Colonic mucosa (tissue), 4 donors: ENCODE results near the gene IL4R. TPM values are rescaled to one million over a fixed set of nuclear protein-coding genes. Genes with fewer than 3 reads are reported as not detected.

ENCODE experiments used
- DNase-seq: peaks from one replicate; pipeline ENCODE4 v3.0.0-alpha.2; 2020
- H3K27ac ChIP-seq: fragments of 200-600 bp; one replicate; pipeline ENCODE4 v1.8.0; 2021
- H3K27me3 ChIP-seq: fragments of 200-600 bp; one replicate; pipeline ENCODE4 v1.8.0; 2021
- H3K36me3 ChIP-seq: fragments of 200-600 bp; one replicate; pipeline ENCODE4 v1.8.0; 2021
- H3K4me1 ChIP-seq: fragments of 200-600 bp; one replicate; pipeline ENCODE4 v1.8.0; 2021; ENCODE audit warnings: mild to moderate bottlenecking
- H3K4me3 ChIP-seq: fragments of 200-600 bp; one replicate; pipeline ENCODE4 v1.8.0; 2021
- H3K9ac ChIP-seq, 2 donors: one replicate each; pipeline ENCODE4 v1.7.0; 2013; ENCODE audit warnings: control low read depth in 2 of 2, low read depth in 2 of 2, low read length in 2 of 2
- H3K9me3 ChIP-seq: fragments of 200-600 bp; one replicate; pipeline ENCODE4 v1.8.0; 2021
- CTCF ChIP-seq: fragments of 200-600 bp; IDR thresholded peaks from one replicate; pipeline ENCODE4 v1.8.0; 2022; ENCODE audit warnings: antibody characterized with exemption, mild to moderate bottlenecking
- intact Hi-C: fragments of 100-400 bp; cut with DNase I; formaldehyde crosslinking; loops from one replicate; pipeline ENCODE4 v1.14.1; 2022
- total RNA-seq, 2 donors: library from RNA; stranded (reverse); fragmentation: NEBNext Ultra II Directional in 1 of 2; extraction: Animal tissue kit (Norgen Biotek cat#: 25700) in 1 of 2; gene quantifications; one replicate each; pipeline ENCODE4 v1.2.1, GENCODE V29; 2021
- donor health status: healthy.
- donor health status: DM: no; HTN: no; CAD: no.
- donor health status: DM: no; HTN: no; CAD: no.

Gene IL4R
- total RNA-seq, 2 donors from 2014 or later, result 74.8 to 80.0 TPM

DNA sequence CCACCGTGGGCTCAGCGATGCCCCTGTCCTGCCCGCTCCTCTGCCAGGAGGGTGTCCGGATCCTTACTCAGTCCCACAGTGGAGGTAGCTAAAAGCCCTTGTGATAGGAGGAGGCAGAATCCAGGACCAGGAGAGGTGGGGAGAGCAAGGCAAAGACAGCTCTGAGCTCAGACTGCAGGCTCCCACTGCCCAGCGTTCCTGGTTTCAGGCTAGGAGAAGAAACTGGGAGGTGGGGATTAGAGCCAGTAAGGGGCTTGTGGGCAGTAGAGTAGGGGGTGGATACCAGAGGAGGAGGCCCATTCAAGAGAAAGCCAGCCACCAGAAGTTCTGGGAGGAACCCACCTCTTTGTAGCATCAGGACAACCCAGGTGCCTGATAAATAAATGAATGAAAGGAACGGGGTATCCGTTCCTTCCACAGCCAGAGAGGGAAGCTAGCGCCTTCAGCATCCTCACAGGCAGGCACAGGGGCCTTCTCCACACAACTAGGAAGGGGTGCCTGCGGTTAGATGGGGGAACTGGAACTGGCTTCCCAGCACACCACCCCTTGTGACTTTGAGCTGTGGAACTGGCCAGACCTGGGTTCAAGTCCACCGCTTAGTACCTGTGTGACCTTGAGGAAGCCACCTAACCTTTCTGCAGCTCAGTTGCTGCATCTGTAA lies 90.5 kb downstream of the IL4R start:
- Histone ChIP-seq H3K9ac (no peak overlapping the region), H3K27me3 (no peaks in the 10 kb centered on the region), H3K27ac (no peak overlapping the region), H3K4me3 (no peak overlapping the region), H3K36me3 (no peaks in the 10 kb centered on the region), H3K9me3 (no peaks in the 10 kb centered on the region), H3K4me1 (no peaks in the 10 kb centered on the region)
- no peak for TF ChIP-seq CTCF
- DNase-seq, result no peak
- intact Hi-C loops, result no loop called here

GRCh38 chr16:27405546-27406451 lies 92.0 kb downstream of the IL4R start:
- no peak for TF ChIP-seq CTCF
- Histone ChIP-seq H3K4me3 (no peak overlapping the region), H3K27ac (no peak overlapping the region), H3K27me3 (no peaks in the 10 kb centered on the region), H3K9ac (no peak overlapping the region), H3K9me3 (no peaks in the 10 kb centered on the region), H3K4me1 (no peaks in the 10 kb centered on the region), H3K36me3 (no peaks in the 10 kb centered on the region)
- DNase-seq, result no peak
- intact Hi-C loops, result no loop called here

GRCh38 chr16:27406511-27407128 lies 92.8 kb downstream of the IL4R start:
- DNase-seq, result no peak
- H3K9ac ChIP-seq, result no peak overlapping the region
- H3K4me1 ChIP-seq, result no peaks in the 10 kb centered on the region
- H3K27me3 ChIP-seq, result no peaks in the 10 kb centered on the region
- intact Hi-C loops, result no loop called here
- no peaks in the 10 kb centered on the region for H3K36me3 ChIP-seq
- H3K9me3 ChIP-seq, result no peaks in the 10 kb centered on the region
- TF ChIP-seq CTCF, result no peak
- no peak overlapping the region for H3K4me3 ChIP-seq
- no peak overlapping the region for H3K27ac ChIP-seq

- no peak overlapping the region for H3K27ac ChIP-seq
- no peaks in the 10 kb centered on the region for H3K36me3 ChIP-seq
- no peak overlapping the region for H3K4me3 ChIP-seq
- intact Hi-C loops, result no loop called here
- no peak for TF ChIP-seq CTCF
- H3K9me3 ChIP-seq, result no peaks in the 10 kb centered on the region
- DNase-seq, result no peak
- H3K27me3 ChIP-seq, result no peaks in the 10 kb centered on the region
- H3K4me1 ChIP-seq, result no peaks in the 10 kb centered on the region
- H3K9ac ChIP-seq, result no peak overlapping the region
Measured at GRCh38 chr16:27407133-27407532, 93.4 kb downstream of the IL4R start.

GRCh38 chr16:27408012-27408601 lies 94.3 kb downstream of the IL4R start:
- no peaks in the 10 kb centered on the region for H3K36me3 ChIP-seq
- intact Hi-C loops, result no loop called here
- no peak overlapping the region for H3K4me3 ChIP-seq
- no peak overlapping the region for H3K27ac ChIP-seq
- TF ChIP-seq CTCF, result no peak
- H3K9ac ChIP-seq, result no peak overlapping the region
- no peaks in the 10 kb centered on the region for H3K27me3 ChIP-seq
- H3K9me3 ChIP-seq, result no peaks in the 10 kb centered on the region
- no peak for DNase-seq
- no peaks in the 10 kb centered on the region for H3K4me1 ChIP-seq
